Kidney epithelial cell (primary cell): ENCODE data around the gene ADGB. TPM values are rescaled to one million over a fixed set of nuclear protein-coding genes. Genes with fewer than 3 reads are reported as not detected.

Source experiments
- DNase-seq: peaks from one replicate; pipeline ENCODE4 v3.0.0-alpha.2; 2010; ENCODE audit warnings: low read depth
- H3K27me3 ChIP-seq: 2 replicates; pipeline ENCODE4 v1.6.0; 2011; ENCODE audit warnings: low read length; ENCODE audit not compliant: control insufficient read depth, insufficient read depth
- H3K36me3 ChIP-seq: 2 replicates; pipeline ENCODE4 v1.5.1; 2011; ENCODE audit warnings: low read length; ENCODE audit not compliant: control insufficient read depth, insufficient read depth
- H3K4me3 ChIP-seq: 2 replicates; pipeline ENCODE4 v1.5.1; 2011; ENCODE audit warnings: low read depth, mild to moderate bottlenecking, control low read depth, low read length
- CTCF ChIP-seq: IDR thresholded peaks from 2 replicates; pipeline ENCODE4 v1.5.1; 2011; ENCODE audit warnings: mild to moderate bottlenecking, moderate library complexity, low read length, control low read depth, inconsistent platforms; ENCODE audit not compliant: insufficient read depth, poor library complexity, severe bottlenecking
- total RNA-seq: library from RNA; depleted of rRNA; stranded (reverse); fragments of >200 nt; gene quantifications from 2 replicates; pipeline ENCODE4 v1.2.3, GENCODE V29; 2015

The ADGB gene
- total RNA-seq, 1 donor from 2014 or later: not detected

DNA sequence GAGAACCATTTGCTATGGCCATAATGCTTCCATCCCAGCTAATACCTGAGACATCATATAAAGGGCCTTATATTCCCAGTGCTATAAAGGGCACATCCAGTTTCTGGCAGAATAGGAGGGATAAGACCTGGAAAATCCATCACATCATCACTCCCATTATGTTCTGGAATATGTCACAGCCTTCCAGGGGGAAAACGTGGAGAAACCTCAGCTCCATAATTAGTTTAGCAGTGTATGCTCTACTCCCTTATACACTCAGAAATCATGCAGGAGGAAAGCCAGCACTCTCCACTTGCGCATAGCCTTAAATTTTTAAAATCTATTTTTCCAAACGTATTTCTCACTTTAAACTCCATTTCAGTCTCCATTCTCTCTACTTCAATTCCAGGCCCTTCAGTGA lies 140.9 kb downstream of the ADGB start:
- DNase-seq: no peak
- no peak for TF ChIP-seq CTCF
- H3K4me3 ChIP-seq: no peak overlapping the region
- no peaks in the 10 kb centered on the region for H3K27me3 ChIP-seq
- H3K36me3 ChIP-seq: no peaks in the 10 kb centered on the region

DNA sequence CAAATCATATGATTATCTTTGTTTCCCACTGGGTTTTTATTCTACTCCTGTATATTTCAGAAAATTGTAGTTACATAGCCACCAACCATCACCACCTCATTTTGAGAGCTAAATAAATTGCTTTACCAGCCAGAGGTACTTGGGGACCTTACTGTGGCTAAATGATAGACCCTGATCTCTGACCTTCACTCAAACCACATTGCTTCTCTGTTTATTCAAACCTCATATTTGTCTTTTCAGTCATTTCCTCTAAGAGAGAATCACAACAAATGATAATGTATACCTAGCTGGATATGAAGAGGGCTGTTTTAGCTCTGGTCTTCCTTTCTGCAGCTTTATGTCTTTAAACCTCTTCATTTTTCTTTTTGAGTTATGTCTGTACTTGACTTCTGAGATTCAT lies 142.8 kb downstream of the ADGB start:
- no peaks in the 10 kb centered on the region for H3K27me3 ChIP-seq
- no peak overlapping the region for H3K4me3 ChIP-seq
- TF ChIP-seq CTCF: no peak
- H3K36me3 ChIP-seq: no peaks in the 10 kb centered on the region
- DNase-seq: no peak

DNA sequence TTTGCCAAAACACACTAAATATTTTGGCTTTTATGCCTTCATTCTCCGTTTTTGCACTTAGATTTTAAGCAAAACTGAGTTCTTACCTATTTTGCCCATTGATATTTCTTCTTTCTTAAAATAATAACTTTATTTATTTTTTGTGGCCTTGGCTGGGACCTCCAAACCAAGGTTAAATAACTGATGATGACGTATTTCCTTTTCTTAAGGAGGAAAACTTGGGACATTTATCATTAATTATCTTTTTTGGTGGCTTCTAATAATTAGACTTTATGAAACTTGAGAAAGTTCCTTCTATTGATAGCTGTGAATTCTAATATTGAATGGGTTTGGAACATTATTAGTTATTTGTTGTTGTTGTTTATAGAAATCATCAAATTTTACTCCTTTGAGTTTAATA lies 154.5 kb downstream of the ADGB start:
- Histone ChIP-seq H3K4me3 (no peak overlapping the region), H3K36me3 (no peaks in the 10 kb centered on the region), H3K27me3 (no peaks in the 10 kb centered on the region)
- no peak for TF ChIP-seq CTCF
- DNase-seq: no peak

- Histone ChIP-seq H3K27me3 (no peaks in the 10 kb centered on the region), H3K36me3 (no peaks in the 10 kb centered on the region), H3K4me3 (no peak overlapping the region)
- TF ChIP-seq CTCF: no peak
- no peak for DNase-seq
Measured at GRCh38 chr6:146767632-146768031, 168.9 kb downstream of the ADGB start.

GRCh38 chr6:146768722-146769121 lies 169.9 kb downstream of the ADGB start:
- no peak overlapping the region for H3K4me3 ChIP-seq
- H3K27me3 ChIP-seq: no peaks in the 10 kb centered on the region
- DNase-seq: no peak
- H3K36me3 ChIP-seq: no peaks in the 10 kb centered on the region
- no peak for TF ChIP-seq CTCF

DNA sequence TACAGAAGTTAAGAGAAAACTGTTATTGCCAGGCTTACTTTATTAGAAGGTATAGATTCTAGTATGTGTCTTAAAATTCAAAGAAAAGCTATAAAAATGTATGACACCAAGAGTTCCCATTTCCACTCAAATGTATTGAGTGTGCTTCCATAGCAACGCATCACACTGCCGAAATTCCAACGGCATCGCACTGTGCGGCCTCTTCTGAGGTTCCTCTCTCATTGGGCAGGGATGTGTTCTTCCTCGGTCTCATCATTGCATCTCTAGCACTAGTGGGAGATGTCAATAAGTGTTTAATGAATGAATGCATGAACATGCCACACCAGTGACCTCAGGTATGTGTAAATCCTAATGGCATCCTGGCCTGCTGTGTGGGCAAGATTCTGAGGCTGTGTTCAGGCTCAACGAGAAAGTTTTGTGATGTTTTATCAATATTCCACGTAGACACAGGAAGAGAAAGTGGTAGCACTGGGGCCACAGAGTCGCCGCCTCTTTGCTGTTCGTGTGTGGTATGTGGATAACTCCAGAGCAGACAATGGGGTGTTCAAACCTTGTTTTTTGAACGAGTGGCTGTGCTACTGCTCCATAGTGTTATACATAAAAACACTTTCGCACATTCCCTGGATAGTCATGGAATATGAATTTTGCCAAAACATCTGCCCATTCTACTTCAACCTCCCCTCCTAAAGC lies 171.6 kb downstream of the ADGB start:
- Histone ChIP-seq H3K36me3 (no peaks in the 10 kb centered on the region), H3K27me3 (no peaks in the 10 kb centered on the region), H3K4me3 (no peak overlapping the region)
- no peak for DNase-seq
- no peak for TF ChIP-seq CTCF
